NCI-H187 treated with DMSO at 0.1 percent for 48 hours (cell line): ENCODE data around the gene BPIFB6.

Experiments
- DNase-seq: peaks from one replicate; lab custom pipeline; 2025; lab: John Stamatoyannopoulos, UW

Gene BPIFB6

DNA sequence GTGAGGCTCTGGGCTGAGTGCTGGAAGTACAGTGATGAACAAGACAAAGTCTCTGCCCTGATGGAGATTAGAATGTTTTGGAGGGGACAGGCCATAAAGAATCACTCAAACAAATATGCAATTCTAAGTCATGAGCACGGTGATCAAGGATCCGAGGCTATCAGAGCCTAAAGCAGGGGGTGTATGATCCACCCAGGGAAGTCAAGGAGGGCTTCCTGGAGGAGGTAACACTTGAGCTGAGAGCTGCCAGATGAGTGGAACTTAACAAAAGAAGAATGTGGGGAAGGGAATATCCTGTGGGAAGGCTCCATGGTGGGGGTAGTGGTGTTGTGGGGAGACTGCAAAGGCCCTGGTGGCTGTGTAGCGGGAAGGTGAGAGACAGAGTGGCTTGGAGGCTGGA lies 60.2 kb downstream of the BPIFB6 start:
- no peak for DNase-seq

DNA sequence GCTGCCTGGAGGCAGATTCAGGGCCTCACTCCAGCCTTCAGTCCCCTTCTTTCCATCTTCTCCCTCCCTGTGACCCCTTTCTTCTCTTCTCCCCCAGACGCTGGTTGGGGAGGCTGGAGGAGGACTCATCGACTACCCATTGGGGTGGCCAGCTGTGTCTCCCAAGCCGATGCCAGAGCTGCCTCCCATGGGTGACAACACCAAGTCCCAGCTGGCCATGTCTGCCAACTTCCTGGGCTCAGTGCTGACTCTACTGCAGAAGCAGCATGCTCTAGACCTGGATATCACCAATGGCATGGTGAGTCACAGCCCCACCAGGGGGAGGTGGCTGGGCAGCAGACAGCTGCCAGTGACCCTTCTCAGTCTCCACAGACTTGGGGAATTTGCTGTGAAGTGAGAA lies 60.9 kb downstream of the BPIFB6 start:
- DNase-seq = no peak

DNA sequence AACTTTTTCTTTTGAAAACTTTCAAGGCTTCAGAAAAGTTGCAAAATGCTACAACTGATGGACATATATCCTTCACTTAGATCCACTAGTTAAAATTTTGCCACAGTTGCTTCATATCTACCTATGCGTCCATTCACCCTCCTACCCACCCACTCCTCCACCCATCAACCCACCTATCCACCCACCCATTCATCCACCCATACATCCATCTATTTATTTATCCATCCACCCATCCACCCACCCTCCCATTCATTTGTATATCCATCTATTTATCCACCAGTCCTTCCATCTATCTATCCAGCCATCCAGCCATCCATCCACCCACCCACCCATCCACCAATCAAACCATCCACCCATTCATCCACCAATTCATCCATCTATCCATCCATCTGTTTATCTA lies 61.6 kb downstream of the BPIFB6 start:
- no peak for DNase-seq

DNA sequence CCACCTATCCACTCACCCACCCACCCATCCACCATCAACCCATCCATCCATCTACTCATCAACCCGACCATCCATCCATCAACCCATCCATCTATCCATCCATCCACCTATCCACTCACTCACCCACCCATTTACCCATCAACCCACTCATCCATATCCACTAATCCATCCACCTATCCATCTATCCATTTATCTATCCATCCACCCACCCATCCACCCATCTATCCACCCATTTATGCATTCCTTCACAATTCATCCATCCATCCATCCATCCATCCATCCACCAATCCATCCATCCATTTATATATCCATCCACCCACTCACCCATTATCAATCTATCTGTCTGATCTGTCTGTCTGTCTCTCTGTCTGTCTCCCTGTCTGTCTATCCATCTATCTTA lies 62.1 kb downstream of the BPIFB6 start:
- DNase-seq = no peak
